Colon (tissue), 2 donors: ENCODE results near the gene CADM2.
A peak's percentile ranks its signal among the peaks of the same experiment; 100 is the strongest.
"Not testable (repeated sequence)": the region's sequence is repeated elsewhere in the genome, so short reads cannot be mapped to it uniquely, and the experiment has no call there.

Experiments
- FAIRE-seq: peaks from 2 replicates; lab custom pipeline; 2012; peaks lifted over from hg19 to GRCh38; lab: Jason Lieb, UNC
- donor health status: control.
- donor health status: control.

CADM2 gene

DNA sequence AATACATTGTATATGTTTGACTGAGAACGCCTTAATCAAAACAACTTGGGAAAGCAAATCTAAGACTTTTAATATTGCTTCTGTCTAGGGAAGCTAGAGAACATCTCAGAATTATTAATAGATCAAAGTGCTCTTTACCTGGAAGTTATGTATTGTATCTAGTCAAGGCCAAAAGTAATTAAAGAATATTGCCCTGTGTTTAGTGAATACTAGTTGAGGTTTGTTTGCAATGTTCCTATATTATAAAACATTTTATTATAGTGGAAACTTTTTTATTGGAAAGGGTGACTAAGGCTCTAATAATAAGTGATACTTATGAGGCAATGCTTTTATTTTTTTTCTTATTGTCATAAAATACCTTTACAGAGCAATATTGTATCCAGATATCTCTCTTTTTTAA is 118.2 kb downstream of the CADM2 start:
- no peak for FAIRE-seq

DNA sequence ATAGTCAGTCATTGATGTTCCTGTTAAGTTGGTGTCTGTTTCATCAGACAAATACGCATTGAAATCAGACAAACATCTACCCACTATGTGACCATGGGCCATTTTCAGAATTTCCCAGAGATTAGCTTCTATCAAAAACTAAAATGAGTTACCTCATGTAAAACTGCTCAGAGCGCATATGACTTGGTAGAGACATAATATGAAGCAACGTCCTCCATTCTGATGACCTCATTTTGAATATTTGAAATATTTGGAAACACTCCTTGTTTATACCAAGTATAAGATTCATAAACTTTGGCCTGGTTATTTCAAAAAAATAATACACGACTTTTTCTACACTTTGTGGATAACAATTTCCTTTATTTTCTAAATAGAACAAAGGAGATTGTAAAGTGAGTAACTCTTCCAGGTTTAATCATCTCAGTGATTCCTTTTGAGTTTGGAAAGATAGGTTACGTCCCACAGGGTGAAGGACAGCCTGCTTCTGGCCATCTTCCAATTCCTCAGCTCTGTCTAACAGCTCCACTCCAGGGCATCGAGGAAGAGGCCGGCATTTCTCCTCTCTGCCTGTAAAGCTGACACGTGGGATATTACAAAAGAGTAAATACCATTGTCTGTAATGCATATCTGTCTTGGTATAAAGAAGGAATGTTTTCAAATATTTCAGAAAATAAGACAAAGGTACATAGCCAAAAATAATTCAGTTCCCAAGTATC is 122.6 kb downstream of the CADM2 start:
- FAIRE-seq: no peak

DNA sequence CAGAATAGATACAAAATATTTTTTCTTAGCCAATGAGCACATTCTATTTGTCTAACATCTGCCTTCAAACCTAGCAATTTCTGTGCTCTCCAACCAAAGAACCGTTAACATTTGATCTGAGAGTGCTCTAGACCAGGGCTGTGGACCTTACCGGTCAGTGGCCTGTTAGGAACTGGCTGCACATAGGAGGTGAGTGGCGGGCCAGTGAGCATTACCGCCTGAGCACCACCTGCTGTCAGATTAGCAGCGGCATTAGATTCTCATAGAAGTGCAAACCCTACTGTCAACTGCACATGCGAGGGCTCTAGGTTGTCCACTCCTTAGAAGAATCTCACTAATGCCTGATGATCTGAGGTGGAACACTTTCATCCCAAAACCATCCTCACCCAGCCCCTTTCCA is 131.7 kb downstream of the CADM2 start:
- FAIRE-seq: no peak

DNA sequence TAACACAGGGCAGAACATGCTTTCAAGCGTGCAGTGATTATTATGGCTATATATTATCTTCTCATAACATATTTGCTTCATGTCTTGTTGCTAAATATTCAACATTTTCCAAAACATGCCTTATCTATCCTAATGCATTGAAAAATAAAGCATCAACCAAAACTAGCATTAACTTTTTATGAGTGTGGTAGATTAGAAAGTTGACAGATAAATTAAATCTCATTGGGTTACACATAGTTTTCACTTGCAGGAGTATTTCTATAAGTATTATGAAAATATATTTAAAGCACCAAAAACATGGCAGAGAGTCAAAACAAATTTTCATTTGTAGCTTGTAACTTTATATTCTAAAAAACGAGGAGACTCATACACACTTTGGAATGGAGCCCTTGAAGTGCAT is 141.5 kb downstream of the CADM2 start:
- no peak for FAIRE-seq

DNA sequence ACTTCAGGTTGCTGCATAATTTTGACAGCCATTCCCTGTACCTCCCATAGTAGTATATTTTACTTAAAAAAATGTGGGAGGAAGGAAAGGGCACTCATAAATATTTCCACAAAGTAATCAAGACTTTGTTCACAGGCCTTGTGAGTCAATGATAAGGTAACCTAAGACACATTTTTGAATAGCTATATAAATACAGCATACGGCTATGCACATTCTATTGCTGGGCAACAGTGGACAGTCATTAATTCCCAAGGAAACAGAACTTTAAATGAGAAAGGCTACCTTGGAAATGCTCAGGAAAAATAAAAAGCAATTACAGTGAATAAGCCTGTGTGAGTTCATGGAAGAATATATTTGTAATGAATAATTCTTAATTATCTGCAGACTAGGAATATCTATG is 144.0 kb downstream of the CADM2 start:
- FAIRE-seq: no peak

DNA sequence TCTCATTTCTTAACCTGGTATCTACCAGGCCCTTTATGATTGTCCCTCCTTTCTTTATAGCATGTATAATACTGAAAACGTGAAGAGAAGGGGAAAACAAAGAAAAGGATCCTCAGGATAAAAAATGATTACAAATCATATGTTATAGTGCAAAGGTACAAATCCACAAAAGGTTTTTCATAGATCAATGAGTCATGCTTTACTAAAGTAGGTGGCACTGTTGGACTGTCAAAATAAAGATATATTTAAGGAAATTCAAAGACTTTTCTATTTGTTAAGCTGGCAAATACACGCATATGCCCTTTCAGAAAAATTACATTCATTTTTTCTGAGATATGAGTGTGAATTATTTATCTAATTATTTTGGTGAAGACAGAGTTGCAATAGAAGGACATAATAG is 151.6 kb downstream of the CADM2 start:
- no peak for FAIRE-seq

DNA sequence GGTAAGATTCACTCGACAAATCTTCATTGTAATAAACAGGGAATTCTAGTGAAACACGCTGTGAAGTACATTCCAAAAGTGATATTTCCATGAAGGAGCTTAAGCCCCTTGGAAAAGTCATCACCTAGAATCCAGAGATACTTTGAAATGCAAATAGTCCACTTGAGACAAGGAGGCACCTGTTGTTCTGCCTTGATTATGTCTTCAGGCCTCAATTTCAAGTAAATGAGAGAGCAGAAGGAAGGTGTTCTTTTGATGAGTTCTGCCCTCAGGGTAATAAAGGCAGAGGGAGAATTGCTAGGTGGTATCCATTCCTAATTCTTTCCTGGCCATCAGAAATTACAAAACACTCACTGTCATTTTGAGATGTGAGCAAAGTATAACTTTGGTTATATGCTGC is 162.1 kb downstream of the CADM2 start:
- no peak for FAIRE-seq

DNA sequence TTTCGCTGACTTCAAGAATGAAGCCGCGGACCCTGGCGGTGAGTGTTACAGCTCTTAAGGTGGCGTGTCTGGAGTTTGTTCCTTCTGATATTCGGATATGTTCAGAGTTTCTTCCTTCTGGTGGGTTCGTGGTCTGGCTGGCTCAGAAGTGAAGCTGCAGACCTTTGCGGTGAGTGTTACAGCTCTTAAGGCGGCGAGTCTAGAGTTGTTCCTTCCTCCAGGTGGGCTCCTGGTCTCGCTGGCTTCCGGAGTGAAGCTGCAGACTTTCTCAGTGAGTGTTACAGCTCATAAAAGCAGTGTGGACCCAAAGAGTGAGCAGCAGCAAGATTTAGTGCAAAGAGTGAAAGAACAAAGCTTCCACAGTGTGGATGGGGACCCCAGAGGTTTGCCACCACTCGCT is 174.1 kb downstream of the CADM2 start:
- FAIRE-seq: not testable (repeated sequence)

DNA sequence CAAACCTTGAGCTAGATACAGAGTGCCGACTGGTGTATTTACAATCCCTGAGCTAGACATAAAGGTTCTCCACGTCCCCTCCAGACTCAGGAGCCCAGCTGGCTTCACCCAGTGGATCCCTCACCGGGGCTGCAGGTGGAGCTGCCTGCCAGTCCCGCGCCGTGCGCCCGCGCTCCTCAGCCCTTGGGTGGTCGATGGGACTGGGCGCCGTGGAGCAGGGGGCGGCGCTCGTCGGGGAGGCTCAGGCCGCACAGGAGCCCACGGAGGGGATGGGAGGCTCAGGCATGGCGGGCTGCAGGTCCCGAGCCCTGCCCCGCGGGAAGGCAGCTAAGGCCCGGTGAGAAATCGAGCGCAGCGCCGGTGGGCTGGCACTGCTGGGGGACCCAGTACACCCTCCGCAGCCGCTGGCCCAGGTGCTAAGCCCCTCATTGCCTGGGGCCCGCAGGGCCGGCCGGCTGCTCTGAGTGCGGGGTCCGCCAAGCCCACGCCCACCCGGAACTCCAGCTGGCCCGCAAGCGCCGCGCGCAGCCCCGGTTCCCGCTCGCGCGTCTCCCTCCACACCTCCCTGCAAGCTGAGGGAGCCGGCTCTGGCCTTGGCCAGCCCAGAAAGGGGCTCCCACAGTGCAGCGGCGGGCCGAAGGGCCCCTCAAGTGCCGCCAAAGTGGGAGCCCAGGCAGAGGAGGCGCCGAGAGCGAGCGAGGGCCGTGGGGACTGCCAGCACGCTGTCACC is 175.1 kb downstream of the CADM2 start:
- not testable (repeated sequence) for FAIRE-seq

DNA sequence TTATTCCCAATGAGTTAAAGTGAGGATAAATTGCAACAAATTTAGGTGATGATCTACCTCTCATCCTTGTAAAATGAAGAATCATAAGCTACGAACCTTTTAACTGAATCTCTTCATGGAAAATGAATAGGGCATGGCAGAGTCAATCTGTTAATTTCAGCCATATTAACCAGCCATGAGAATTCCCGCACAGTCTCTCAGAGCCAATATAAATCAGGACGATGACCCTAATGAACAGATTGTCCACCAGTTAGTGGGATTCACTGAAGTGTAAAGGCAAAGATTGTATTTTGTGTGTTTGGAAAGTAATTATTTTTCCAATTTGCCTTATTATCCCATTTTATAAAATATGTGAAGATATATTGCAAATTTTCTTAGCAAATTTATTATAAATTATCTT is 183.8 kb downstream of the CADM2 start:
- FAIRE-seq: no peak

DNA sequence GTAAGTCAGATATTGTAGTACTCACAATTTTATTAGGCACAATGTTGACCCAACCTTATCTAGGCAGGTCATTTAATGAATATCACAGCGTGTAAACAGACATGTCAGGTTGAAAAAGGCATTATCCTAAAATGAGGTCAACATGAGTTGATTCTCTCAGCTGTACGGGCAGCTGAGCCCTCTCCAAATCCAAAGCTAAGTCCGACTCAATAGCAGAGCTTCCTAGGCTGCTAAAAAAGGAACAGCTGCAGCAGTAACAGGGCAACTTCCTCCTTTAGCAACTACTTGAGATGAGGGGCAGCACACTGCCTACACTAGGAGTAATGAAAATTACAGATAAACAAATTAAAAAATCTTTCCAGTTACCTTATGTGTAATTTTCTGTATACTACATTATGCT is 189.2 kb downstream of the CADM2 start:
- no peak for FAIRE-seq

DNA sequence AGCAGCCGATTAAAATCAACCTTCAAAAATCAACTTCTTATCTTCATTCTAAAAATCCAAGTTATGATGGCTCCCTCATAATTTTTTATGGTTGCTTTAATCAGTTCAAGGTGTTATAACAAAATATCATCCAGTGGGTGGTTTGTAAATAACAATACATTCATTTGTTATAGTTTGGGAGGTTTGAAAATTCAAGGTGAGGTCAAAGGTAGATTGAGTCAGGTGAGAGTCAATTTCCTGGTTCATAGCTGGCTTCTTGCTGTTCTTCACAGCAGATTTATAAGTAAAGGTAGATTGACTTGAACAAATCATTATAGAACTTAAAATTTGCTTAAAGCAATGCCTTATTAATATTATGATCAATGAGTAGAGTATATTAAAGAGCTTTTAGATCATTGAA is 192.8 kb downstream of the CADM2 start:
- FAIRE-seq: peak; percentile 5

DNA sequence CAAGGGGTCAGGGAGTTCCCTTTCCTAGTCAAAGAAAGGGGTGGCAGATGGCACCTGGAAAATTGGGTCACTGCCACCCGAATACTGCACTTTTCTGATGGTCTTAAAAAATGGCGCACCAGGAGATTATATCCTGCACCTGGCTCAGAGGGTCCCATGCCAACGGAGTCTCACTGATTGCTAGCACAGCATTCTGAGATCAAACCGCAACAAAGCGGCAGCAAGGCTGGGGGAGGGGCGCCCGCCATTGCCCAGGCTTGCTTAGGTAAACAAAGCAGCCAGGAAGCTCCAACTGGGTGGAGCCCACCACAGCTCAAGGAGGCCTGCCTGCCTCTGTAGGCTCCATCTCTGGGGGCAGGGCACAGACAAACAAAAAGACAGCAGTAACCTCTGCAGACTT is 194.5 kb downstream of the CADM2 start:
- not testable (repeated sequence) for FAIRE-seq

DNA sequence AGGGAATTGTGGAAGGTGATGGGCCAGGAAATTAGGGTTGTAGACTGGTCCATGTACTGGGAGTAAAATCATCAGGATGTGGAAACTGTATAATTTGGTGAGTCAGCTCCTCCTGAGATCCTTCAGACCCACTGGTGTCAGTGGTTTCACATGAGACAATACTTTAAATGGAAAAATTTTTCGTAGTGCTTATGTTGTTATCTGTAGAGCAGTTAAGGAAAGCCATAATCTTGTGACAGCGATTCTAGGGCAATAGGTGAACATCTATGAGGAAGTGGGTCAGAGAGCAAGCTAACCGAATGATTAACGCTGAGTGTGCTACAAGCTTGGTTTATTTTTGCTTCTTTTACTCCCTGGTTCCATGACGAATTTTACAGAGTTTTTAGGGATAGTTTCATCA is 200.6 kb downstream of the CADM2 start:
- peak; percentile 53 for FAIRE-seq

DNA sequence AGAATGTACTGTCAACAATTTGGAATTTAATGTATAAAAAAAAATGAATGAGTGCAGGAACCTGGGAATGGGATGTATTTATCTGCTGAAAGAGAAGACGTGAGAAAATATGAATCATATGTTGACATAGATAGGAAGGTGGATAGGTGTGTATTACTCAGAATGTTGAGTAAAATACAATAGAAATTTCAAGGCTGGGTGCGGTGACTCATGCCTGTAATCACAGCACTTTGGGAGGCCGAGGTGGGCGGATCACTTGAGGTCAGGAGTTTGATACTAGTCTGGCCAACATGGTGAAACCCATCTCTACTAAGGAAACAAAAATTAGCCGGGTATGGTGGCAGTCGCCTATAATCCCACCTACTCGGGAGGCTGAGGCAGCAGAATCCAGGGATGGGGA is 202.8 kb downstream of the CADM2 start:
- FAIRE-seq: no peak

DNA sequence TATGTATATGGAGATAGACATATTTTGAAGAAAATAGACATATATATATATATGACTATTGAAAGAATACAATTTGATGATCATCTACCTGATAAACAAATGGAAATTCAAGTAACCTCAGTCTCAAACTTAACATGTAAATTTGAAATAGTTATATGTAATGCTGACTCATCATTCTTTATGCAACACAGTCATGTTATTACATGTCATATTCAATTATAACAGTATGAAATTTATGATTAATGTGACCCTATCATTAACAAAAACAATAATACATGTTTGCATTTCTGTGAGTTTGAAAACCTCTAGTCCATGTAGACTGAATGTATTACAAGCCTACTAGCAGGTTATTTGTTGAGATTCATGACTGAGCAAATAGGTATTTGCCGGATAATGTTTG is 204.1 kb downstream of the CADM2 start:
- FAIRE-seq: no peak

DNA sequence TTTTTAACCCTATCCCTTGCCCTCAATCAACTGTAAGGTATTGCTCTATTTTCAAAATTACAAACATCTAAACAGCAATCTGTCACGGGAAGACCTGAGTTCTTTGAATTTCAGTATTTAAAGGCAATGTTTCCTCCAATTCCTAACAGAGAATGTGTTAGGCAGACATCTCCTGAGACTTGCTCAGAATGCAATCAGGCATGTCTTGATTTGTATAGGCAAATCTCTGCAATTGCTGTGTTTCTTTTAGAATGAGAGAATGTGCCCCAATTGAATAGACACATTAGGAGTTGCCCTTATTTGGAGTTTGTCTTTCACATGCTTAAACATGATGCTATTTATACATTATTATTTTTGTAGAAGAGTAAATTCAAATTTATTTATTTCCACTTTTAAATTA is 205.6 kb downstream of the CADM2 start:
- no peak for FAIRE-seq

DNA sequence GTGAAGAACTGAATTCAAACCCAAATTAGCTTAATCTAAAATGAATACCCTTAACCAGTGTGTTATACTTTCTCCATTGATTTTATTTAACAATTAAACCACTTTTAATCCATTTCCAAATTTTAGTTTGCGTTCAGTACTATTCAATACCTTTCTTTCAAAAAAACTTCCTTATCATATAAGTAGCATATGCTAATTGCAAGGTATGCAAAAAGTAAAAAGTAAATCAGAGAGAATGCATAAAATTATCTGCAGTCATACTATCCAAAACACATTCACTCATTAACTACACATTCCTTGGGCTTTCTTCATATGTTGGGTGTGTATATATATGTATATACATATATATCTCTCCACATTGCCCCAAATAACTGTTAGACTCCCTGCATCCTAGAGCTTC is 208.8 kb downstream of the CADM2 start:
- FAIRE-seq: no peak

DNA sequence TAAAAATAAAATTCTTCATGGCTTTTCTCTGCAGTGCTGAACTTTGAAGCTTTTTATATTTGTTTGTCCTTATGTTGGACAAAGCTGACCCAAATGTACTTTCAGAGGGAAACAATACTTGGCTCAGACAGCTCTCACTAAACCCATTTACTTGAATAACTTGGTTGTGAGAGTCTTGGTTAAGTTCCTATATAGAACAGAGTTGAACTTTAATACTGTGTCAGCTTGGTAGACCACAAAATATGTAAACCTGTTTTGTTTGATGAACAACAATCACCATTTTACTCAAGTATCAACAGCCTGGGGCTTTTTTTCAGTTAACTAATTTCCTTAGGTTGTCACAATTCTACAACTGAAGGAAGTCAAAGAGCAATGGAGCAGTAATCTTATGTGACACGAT is 211.9 kb downstream of the CADM2 start:
- FAIRE-seq: no peak

DNA sequence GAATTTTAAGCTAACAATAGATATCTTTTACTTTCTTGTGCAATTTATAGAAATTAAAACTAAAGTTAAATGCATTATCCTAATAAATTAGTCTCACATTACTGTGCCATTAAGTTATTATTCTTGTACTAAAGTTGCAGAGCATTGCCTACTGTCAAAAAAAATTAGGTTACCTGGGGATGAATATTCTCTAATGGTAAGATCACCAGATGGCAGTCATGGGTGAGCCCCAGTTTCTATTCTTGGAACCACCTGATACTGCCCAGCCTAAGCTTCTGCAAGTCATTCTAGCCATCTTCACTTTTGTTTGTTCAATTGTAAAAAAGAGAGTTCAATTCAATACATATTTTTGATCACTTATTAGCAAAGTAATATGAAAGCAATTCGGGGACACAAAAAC is 213.2 kb downstream of the CADM2 start:
- no peak for FAIRE-seq

DNA sequence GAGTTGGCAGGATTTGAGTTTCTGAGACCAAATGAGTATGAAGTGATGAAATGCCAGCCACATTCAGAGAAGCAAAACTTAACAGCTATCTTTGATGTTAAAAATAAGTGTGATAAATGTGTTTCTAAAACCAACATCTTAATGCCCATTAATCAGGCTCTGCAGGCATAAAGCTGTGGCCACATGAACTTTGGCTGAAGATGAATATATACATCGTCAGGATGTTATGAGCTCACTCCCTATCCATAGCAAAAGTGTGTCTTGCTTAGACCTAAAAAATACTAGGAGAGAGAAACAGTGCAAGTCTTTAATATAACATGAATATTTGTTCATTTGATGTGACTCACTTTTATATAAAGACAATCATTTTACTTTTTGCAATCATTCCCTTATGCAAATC is 218.0 kb downstream of the CADM2 start:
- no peak for FAIRE-seq

DNA sequence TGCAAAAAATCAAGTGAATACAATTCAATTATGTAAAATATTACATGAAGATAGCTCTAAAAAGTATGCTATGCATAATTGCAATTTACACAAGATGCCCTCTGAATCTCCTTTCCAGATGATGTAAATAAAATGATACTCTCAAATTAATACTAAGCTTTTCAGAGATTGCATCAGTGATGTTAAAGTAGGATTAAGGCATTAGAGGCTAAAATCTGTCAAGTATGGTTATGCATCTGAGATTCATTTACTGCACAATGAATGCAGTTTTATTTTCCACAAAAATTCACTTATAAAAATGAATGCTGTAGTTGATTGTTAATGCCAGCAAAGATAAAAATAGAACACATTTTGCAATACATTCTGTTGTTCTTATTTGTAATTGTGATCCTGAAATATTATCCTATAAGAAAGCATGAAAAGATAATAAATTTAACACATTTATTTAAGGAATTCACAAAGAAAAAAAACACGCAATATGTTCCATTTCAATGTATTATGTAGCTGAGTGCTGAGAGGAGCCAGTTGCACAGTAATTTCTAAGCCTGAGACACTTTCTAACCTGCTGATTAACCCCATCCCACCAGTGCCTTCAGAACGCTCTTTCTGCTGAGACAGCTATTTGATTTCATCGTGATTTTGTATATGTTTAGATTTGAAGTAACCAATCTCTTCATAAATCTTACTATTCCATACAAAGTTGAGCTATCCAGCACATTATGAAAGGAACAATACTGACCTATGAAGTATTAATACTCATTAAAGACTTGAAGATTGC is 224.4 kb downstream of the CADM2 start:
- no peak for FAIRE-seq

DNA sequence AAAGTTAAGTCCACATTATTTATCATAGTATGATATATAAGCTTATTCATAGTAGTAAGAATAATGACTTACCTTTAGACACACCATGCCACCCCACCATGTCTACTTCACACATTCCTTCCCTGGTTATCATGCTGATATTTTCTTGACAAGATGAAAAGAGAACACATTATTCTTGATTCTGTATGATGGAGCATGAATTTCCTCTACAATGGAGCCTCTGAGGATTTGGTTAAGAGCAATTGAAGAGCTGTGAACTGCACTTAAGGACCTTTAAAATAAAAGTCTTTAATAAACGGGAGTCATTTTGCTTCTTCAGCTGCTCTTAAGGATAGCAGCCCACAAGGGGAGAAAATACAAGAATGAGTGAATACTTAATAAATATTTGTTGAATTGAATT is 226.7 kb downstream of the CADM2 start:
- no peak for FAIRE-seq
